Measurements from ENCODE around the gene UPP2. TPM values are rescaled to one million over a fixed set of nuclear protein-coding genes. Genes with fewer than 3 reads are reported as not detected.

UPP2 gene
- total RNA-seq (2021) (not detected in 2 replicates), Bru-seq, nascent RNA (percentile 17 among the genes with signal in this experiment), BruChase-seq, experiment 1, labeled RNA remaining after a 2-hour chase (percentile 21 among the genes with signal in this experiment), BruChase-seq, experiment 2, labeled RNA remaining after a 6-hour chase (percentile 10 among the genes with signal in this experiment)
- long read RNA-seq = 0 reads

DNA sequence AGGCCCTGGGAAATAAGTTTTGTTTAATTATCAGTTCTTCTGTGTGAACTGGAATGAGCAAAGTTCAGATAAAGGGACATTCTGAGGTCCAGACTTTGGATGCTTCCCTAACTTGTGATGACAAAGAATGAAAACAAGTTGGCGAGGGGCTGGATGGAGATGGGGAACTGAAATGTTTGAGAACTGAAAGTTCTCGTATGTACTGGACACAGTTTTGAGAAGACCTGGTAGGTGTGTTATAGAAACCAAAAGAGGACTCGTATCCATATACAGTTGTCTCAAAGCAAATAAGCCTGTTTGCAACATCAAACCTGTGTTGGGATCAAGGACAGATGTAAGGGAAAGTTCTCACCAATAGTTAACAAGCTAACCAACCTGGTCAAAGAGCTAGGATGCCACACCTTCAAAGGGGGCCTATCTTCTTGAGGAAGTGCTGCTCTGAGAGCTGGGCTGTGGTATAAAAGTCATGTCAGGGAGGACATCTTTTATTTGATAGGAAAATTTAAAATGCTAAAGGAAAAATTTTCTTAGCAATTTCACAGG, at the start of gene UPP2:
Gene UPP2, plus strand, starts transcription at position 493 of the 543 bp plus-strand sequence. CDS start 188 bp downstream, outside the sequence.
- Histone ChIP-seq H3K36me3 (ENCODE audit: low read depth) (no peaks in the 10 kb centered on the region), H4K20me1 (ENCODE audit: insufficient read depth) (no peaks in the 10 kb centered on the region), H3K27ac (no peak within 1 kb of the TSS), H3K27me3 (ENCODE audit: insufficient read depth, low read depth) (no peaks in the 10 kb centered on the region), H3F3A (ENCODE audit: insufficient read depth, low read depth) (no peaks in the 10 kb centered on the region), H3K79me2 (ENCODE audit: low read depth) (no peaks in the 10 kb centered on the region), H3K9me3 (ENCODE audit: insufficient read depth, low read depth) (no peaks in the 10 kb centered on the region), H3K9me2 (ENCODE audit: insufficient read depth) (no peaks in the 10 kb centered on the region; the same call in 1 of the 2 replicates), H2AFZ (no peak within 1 kb of the TSS), H3K4me2 (no peak within 1 kb of the TSS), H3K4me1 (replicated peaks; ENCODE audit: insufficient read depth) (0 out of 2 replicates have a peak, but pooled peaks cover 9% of the 10 kb centered on the region), H3K4me3 (no peak within 1 kb of the TSS)
- no peak for DNase-seq
- ChIA-PET CTCF (no interaction called here), POLR2A (ENCODE audit: unreplicated experiment) (no interaction called here)
- intact Hi-C loops (cut with micrococcal nuclease; ENCODE audit: unreplicated experiment) = no loop called here
- TF ChIP-seq EZH2 (IDR thresholded peaks at IDR 0.05; ENCODE audit: low read depth) = no peak
- TF ChIP-seq, protein P1, sequence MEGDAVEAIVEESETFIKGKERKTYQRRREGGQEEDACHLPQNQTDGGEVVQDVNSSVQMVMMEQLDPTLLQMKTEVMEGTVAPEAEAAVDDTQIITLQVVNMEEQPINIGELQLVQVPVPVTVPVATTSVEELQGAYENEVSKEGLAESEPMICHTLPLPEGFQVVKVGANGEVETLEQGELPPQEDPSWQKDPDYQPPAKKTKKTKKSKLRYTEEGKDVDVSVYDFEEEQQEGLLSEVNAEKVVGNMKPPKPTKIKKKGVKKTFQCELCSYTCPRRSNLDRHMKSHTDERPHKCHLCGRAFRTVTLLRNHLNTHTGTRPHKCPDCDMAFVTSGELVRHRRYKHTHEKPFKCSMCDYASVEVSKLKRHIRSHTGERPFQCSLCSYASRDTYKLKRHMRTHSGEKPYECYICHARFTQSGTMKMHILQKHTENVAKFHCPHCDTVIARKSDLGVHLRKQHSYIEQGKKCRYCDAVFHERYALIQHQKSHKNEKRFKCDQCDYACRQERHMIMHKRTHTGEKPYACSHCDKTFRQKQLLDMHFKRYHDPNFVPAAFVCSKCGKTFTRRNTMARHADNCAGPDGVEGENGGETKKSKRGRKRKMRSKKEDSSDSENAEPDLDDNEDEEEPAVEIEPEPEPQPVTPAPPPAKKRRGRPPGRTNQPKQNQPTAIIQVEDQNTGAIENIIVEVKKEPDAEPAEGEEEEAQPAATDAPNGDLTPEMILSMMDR (conservative IDR thresholded peaks at IDR 0.05) = no peak
- BruUV-seq (replicated peaks) = no TSS peak

DNA sequence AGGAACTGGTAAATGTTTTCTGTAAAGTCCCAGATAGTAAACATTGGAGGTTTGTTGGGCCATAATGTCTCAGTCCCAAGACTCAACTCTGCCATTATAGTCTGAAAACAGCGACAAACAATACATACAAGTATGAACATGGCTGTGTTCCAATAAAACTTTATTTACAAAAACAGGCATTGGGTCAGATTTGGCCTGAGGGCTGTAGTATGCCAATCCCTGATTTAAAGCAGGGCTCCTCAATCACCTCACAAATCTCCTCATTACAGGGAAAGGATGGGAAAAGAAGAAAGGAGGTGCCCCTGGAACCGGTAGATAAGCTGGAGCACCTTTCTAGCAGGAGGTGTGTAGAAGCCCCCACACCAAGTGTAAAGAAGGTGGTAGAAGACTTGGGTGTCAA, 48.9 kb upstream of the UPP2 start:
- intact Hi-C loops (cut with micrococcal nuclease; ENCODE audit: unreplicated experiment) = no loop called here
- Histone ChIP-seq H3K27ac (no peak overlapping the region), H3K4me1 (replicated peaks; ENCODE audit: insufficient read depth) (no peaks in the 10 kb centered on the region), H4K20me1 (ENCODE audit: insufficient read depth) (no peaks in the 10 kb centered on the region), H3K9me3 (ENCODE audit: insufficient read depth, low read depth) (no peaks in the 10 kb centered on the region), H3K27me3 (ENCODE audit: insufficient read depth, low read depth) (no peaks in the 10 kb centered on the region), H3K4me2 (no peak overlapping the region), H2AFZ (no peak overlapping the region), H3F3A (ENCODE audit: insufficient read depth, low read depth) (no peaks in the 10 kb centered on the region), H3K4me3 (no peak overlapping the region), H3K36me3 (ENCODE audit: low read depth) (no peaks in the 10 kb centered on the region), H3K79me2 (ENCODE audit: low read depth) (no peaks in the 10 kb centered on the region), H3K9me2 (ENCODE audit: insufficient read depth) (no peaks in the 10 kb centered on the region)
- DNase-seq = no peak
- TF ChIP-seq, protein P1 (conservative IDR thresholded peaks at IDR 0.05) = no peak
- TF ChIP-seq EZH2 (IDR thresholded peaks at IDR 0.05; ENCODE audit: low read depth) = no peak
- no TSS peak for BruUV-seq (replicated peaks)
- CTCF ChIA-PET = no interaction called here
- POLR2A ChIA-PET (ENCODE audit: unreplicated experiment) = no interaction called here

DNA sequence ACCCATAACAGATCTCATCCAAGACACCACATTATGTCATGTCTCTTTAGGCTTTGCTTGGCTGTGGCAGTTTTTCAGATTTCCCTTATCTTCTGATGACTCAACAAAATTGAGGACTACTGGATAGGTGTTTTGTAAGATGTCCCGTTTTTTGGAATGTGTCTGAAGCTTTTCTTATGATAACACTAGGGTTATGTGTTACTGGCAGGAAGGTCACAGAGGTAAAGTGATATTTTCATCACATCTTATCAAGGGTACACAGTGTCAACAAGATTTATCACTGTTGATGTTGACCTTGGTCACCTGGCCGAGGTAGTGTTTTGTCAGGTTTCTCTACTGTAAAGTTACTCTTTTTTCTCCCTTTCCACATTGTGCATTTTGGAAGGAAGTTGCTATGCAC, 44.8 kb upstream of the UPP2 start:
- no peak overlapping the region for H3K27ac ChIP-seq
- intact Hi-C loops (cut with micrococcal nuclease; ENCODE audit: unreplicated experiment) = no loop called here
- no peaks in the 10 kb centered on the region for H3K36me3 ChIP-seq (ENCODE audit: low read depth)
- H3F3A ChIP-seq (ENCODE audit: insufficient read depth, low read depth) = no peaks in the 10 kb centered on the region
- no TSS peak for BruUV-seq (replicated peaks)
- no peaks in the 10 kb centered on the region for H3K79me2 ChIP-seq (ENCODE audit: low read depth)
- CTCF ChIA-PET = no interaction called here
- H4K20me1 ChIP-seq (ENCODE audit: insufficient read depth) = no peaks in the 10 kb centered on the region
- H3K27me3 ChIP-seq (ENCODE audit: insufficient read depth, low read depth) = no peaks in the 10 kb centered on the region
- no peaks in the 10 kb centered on the region for H3K9me3 ChIP-seq (ENCODE audit: insufficient read depth, low read depth)
- no peaks in the 10 kb centered on the region for H3K9me2 ChIP-seq (ENCODE audit: insufficient read depth)
- no peak for DNase-seq
- TF ChIP-seq, protein P1 (conservative IDR thresholded peaks at IDR 0.05) = no peak
- no peak for TF ChIP-seq EZH2 (IDR thresholded peaks at IDR 0.05; ENCODE audit: low read depth)
- H3K4me1 ChIP-seq (replicated peaks; ENCODE audit: insufficient read depth) = no peaks in the 10 kb centered on the region
- H2AFZ ChIP-seq = no peak overlapping the region
- no peak overlapping the region for H3K4me2 ChIP-seq
- no peak overlapping the region for H3K4me3 ChIP-seq
- POLR2A ChIA-PET (ENCODE audit: unreplicated experiment) = no interaction called here
